Measurements from ENCODE around the gene VIPR2. TPM values are rescaled to one million over a fixed set of nuclear protein-coding genes. Genes with fewer than 3 reads are reported as not detected.
A peak's percentile ranks its signal among the peaks of the same experiment; 100 is the strongest.

VIPR2 gene
- total and polyA plus RNA-seq, 2 donors from 2014 or later, result 0.91 to 1.3 TPM

- peak overlapping the region in 1 of 2 donors; percentile 16 for H3K27ac ChIP-seq (ENCODE audit: low read depth in 2 of 2, low read length in 2 of 2)
- intact Hi-C loops (cut with DNase I), result no loop called here
- TF ChIP-seq CTCF (IDR thresholded peaks at IDR 0.05; ENCODE audit: borderline replicate concordance, extremely low read depth, insufficient read depth), result no peak
- H3K27me3 ChIP-seq (ENCODE audit: control insufficient read depth, insufficient read depth, low read length), result no peaks in the 10 kb centered on the region
- DNase-seq (no peak), FAIRE-seq (no peak)
- H3K4me1 ChIP-seq (ENCODE audit: control insufficient read depth in 2 of 3, insufficient read depth in 2 of 3, low read depth in 1 of 3, low read length in 3 of 3), result peaks cover 0 to 27% (median 21%) of the 10 kb centered on the region in 3 donors
- no peak overlapping the region for H3K4me3 ChIP-seq (ENCODE audit: low read length in 3 of 3)
- H3K9ac ChIP-seq (ENCODE audit: low read length in 3 of 3), result no peak overlapping the region
- H3K36me3 ChIP-seq (ENCODE audit: control insufficient read depth in 2 of 3, insufficient read depth in 3 of 3, low read length in 3 of 3), result no peaks in the 10 kb centered on the region
- no peaks in the 10 kb centered on the region for H3K9me3 ChIP-seq (ENCODE audit: control insufficient read depth in 2 of 3, insufficient read depth in 1 of 3, low read length in 3 of 3)
Observed at GRCh38 chr7:159013825-159014289, 130.8 kb downstream of the VIPR2 start.

- intact Hi-C loops (cut with DNase I), result no loop called here
- H3K9ac ChIP-seq (ENCODE audit: low read length in 3 of 3), result no peak overlapping the region
- H3K36me3 ChIP-seq (ENCODE audit: control insufficient read depth in 2 of 3, insufficient read depth in 3 of 3, low read length in 3 of 3), result no peaks in the 10 kb centered on the region
- H3K4me3 ChIP-seq (ENCODE audit: low read length in 3 of 3), result no peak overlapping the region
- peak overlapping the region; percentile 67 to 79 for H3K27ac ChIP-seq (ENCODE audit: low read depth in 2 of 2, low read length in 2 of 2)
- no peak for FAIRE-seq
- no peaks in the 10 kb centered on the region for H3K9me3 ChIP-seq (ENCODE audit: control insufficient read depth in 2 of 3, insufficient read depth in 1 of 3, low read length in 3 of 3)
- no peaks in the 10 kb centered on the region for H3K27me3 ChIP-seq (ENCODE audit: control insufficient read depth, insufficient read depth, low read length)
- no peak for TF ChIP-seq CTCF (IDR thresholded peaks at IDR 0.05; ENCODE audit: borderline replicate concordance, extremely low read depth, insufficient read depth)
- peaks cover 0 to 27% (median 21%) of the 10 kb centered on the region in 3 donors for H3K4me1 ChIP-seq (ENCODE audit: control insufficient read depth in 2 of 3, insufficient read depth in 2 of 3, low read depth in 1 of 3, low read length in 3 of 3)
- DNase-seq, result no peak
Observed at GRCh38 chr7:159013181-159013690, 131.4 kb downstream of the VIPR2 start.

- Histone ChIP-seq H3K4me3 (ENCODE audit: low read length in 3 of 3) (no peak overlapping the region), H3K36me3 (ENCODE audit: control insufficient read depth in 2 of 3, insufficient read depth in 3 of 3, low read length in 3 of 3) (no peaks in the 10 kb centered on the region), H3K27ac (ENCODE audit: low read depth in 2 of 2, low read length in 2 of 2) (peak overlapping the region; percentile 67 to 79), H3K9ac (ENCODE audit: low read length in 3 of 3) (no peak overlapping the region), H3K9me3 (ENCODE audit: control insufficient read depth in 2 of 3, insufficient read depth in 1 of 3, low read length in 3 of 3) (no peaks in the 10 kb centered on the region), H3K4me1 (ENCODE audit: control insufficient read depth in 2 of 3, insufficient read depth in 2 of 3, low read depth in 1 of 3, low read length in 3 of 3) (peaks cover 0 to 27% (median 21%) of the 10 kb centered on the region in 3 donors), H3K27me3 (ENCODE audit: control insufficient read depth, insufficient read depth, low read length) (no peaks in the 10 kb centered on the region)
- FAIRE-seq (no peak), DNase-seq (no peak)
- intact Hi-C loops (cut with DNase I), result no loop called here
- no peak for TF ChIP-seq CTCF (IDR thresholded peaks at IDR 0.05; ENCODE audit: borderline replicate concordance, extremely low read depth, insufficient read depth)
Observed at GRCh38 chr7:159012353-159013069, 132.2 kb downstream of the VIPR2 start.

All from kidney (tissue), 14 donors.